Suprapubic skin (tissue), 4 donors: ENCODE measurements around the gene HOXA6. TPM values are rescaled to one million over a fixed set of nuclear protein-coding genes. Genes with fewer than 3 reads are reported as not detected.

ENCODE experiments used
- DNase-seq, 2 donors: peaks; one replicate each; pipeline ENCODE4 v3.0.0-alpha.2; 2019; ENCODE audit warnings: low spot score in 2 of 2
- H3K27ac ChIP-seq: fragments of 200-600 bp; sonication (generic); one replicate; pipeline ENCODE4 v1.5.1; 2019
- H3K27me3 ChIP-seq: fragments of 200-600 bp; sonication (generic); one replicate; pipeline ENCODE4 v1.5.1; 2019
- H3K36me3 ChIP-seq: fragments of 200-600 bp; sonication (generic); one replicate; pipeline ENCODE4 v1.5.1; 2019
- H3K4me1 ChIP-seq: fragments of 200-600 bp; sonication (generic); one replicate; pipeline ENCODE4 v1.5.1; 2019
- H3K4me3 ChIP-seq: fragments of 200-600 bp; sonication (generic); one replicate; pipeline ENCODE4 v1.5.1; 2019; ENCODE audit warnings: mild to moderate bottlenecking
- H3K9me3 ChIP-seq: fragments of 200-600 bp; sonication (generic); one replicate; pipeline ENCODE4 v1.5.1; 2019
- CTCF ChIP-seq, 2 donors: fragments of 200-600 bp in 1 of 2; fragments of 450-650 bp in 1 of 2; sonication (generic) in 1 of 2; IDR thresholded peaks; one replicate each; pipeline ENCODE4 v1.5.1; 2016 to 2019; ENCODE audit warnings: antibody characterized with exemption in 2 of 2, mild to moderate bottlenecking in 1 of 2, moderate library complexity in 1 of 2
- EP300 ChIP-seq: sonication (generic); formaldehyde crosslinking; IDR thresholded peaks from one replicate; pipeline ENCODE4 v1.6.1; 2017; ENCODE audit warnings: antibody characterized with exemption
- POLR2A ChIP-seq, 2 donors: fragments of 450-650 bp; IDR thresholded peaks; one replicate each; pipeline ENCODE4 v1.6.1; 2017; ENCODE audit warnings: antibody characterized with exemption in 2 of 2, mild to moderate bottlenecking in 2 of 2, moderate library complexity in 2 of 2
- POLR2AphosphoS5 ChIP-seq, 3 donors: sonication (generic); formaldehyde crosslinking; IDR thresholded peaks; one replicate each; pipeline ENCODE4 v1.6.1; 2017; ENCODE audit warnings: antibody characterized with exemption in 3 of 3
- WGBS: methylation state at CpG from one replicate; pipeline ENCODE4 v1.1.5; 2018; 5-methylcytosine and 5-hydroxymethylcytosine counted together
- total RNA-seq, 4 donors: library from RNA; depleted of rRNA; stranded (reverse); fragments of >200 nt; gene quantifications; one replicate each; pipeline ENCODE4 v1.1.0, GENCODE V29; 2016

The HOXA6 gene
- total RNA-seq, 4 donors from 2014 or later: 4.0 to 9.3 (median 6.4) TPM

- Histone ChIP-seq H3K36me3 (no peaks in the 10 kb centered on the region), H3K27me3 (peaks cover 98% of the 10 kb centered on the region), H3K9me3 (no peaks in the 10 kb centered on the region), H3K4me3 (peak overlapping the region; percentile 25), H3K4me1 (peaks cover 53% of the 10 kb centered on the region), H3K27ac (no peak overlapping the region)
- peak; percentile 59 to 74 for DNase-seq
- TF ChIP-seq POLR2AphosphoS5 (IDR thresholded peaks at IDR 0.05): no peak
- no peak for TF ChIP-seq POLR2A (IDR thresholded peaks at IDR 0.05)
- no peak for TF ChIP-seq EP300
- WGBS: 78% methylated on average over 4 of the region's 22 CpGs
These were observed 41.9 kb upstream of the HOXA6 start for GRCh38 chr7:27189295-27189996.

GRCh38 chr7:27188386-27189294 is 41.1 kb upstream of the HOXA6 start:
- H3K4me3 ChIP-seq: peak overlapping the region; percentile 25

GRCh38 chr7:27187475-27188385 is 40.2 kb upstream of the HOXA6 start:
- Histone ChIP-seq H3K9me3 (no peaks in the 10 kb centered on the region), H3K4me1 (peaks cover 61% of the 10 kb centered on the region), H3K4me3 (peak overlapping the region; percentile 25), H3K27ac (no peak overlapping the region), H3K36me3 (no peaks in the 10 kb centered on the region), H3K27me3 (peaks cover 98% of the 10 kb centered on the region)
- 38% methylated on average over 44 of the region's 46 CpGs for WGBS
- peak; percentile 60 to 74 for DNase-seq
- TF ChIP-seq POLR2AphosphoS5 (IDR thresholded peaks at IDR 0.05): no peak
- no peak for TF ChIP-seq EP300
- no peak for TF ChIP-seq POLR2A (IDR thresholded peaks at IDR 0.05)
- no peak for TF ChIP-seq CTCF (IDR thresholded peaks at IDR 0.05)

More at GRCh38 chr7:27188386-27189294, 41.1 kb upstream of the HOXA6 start:
- H3K27ac ChIP-seq: no peak overlapping the region
- peaks cover 98% of the 10 kb centered on the region for H3K27me3 ChIP-seq
- H3K9me3 ChIP-seq: no peaks in the 10 kb centered on the region
- peaks cover 61% of the 10 kb centered on the region for H3K4me1 ChIP-seq
- no peak for TF ChIP-seq CTCF (IDR thresholded peaks at IDR 0.05)
- TF ChIP-seq EP300: no peak
- no peak for TF ChIP-seq POLR2A (IDR thresholded peaks at IDR 0.05)
- TF ChIP-seq POLR2AphosphoS5 (IDR thresholded peaks at IDR 0.05): no peak
- no peaks in the 10 kb centered on the region for H3K36me3 ChIP-seq
- peak in 1 of 2 donors; percentile 79 for DNase-seq
- 38% methylated on average over 46 of the region's 49 CpGs for WGBS

GRCh38 chr7:27186668-27187474 is 39.3 kb upstream of the HOXA6 start:
- DNase-seq: no peak

More at GRCh38 chr7:27186668-27187474, 39.3 kb upstream of the HOXA6 start:
- Histone ChIP-seq H3K4me3 (no peak overlapping the region), H3K36me3 (no peaks in the 10 kb centered on the region), H3K9me3 (no peaks in the 10 kb centered on the region), H3K27ac (no peak overlapping the region), H3K27me3 (peaks cover 98% of the 10 kb centered on the region), H3K4me1 (peaks cover 52% of the 10 kb centered on the region)
- 74% methylated on average over 4 of the region's 4 CpGs for WGBS
- TF ChIP-seq CTCF (IDR thresholded peaks at IDR 0.05) (no peak), EP300 (no peak), POLR2A (IDR thresholded peaks at IDR 0.05) (no peak), POLR2AphosphoS5 (IDR thresholded peaks at IDR 0.05) (no peak)
